Activated CD4-positive, CD25-positive, alpha-beta regulatory T cell (primary cell): ENCODE results near the gene UBTD2.

Experiments
- DNase-seq, 4 experiments: peaks; one replicate each; lab custom pipeline; 2025; lab: John Stamatoyannopoulos, UW

The UBTD2 gene

GRCh38 chr5:172171118-172171517 lies 112.4 kb downstream of the UBTD2 start:
- DNase-seq = no peak

GRCh38 chr5:172170251-172170701 lies 113.3 kb downstream of the UBTD2 start:
- no peak for DNase-seq

GRCh38 chr5:172169216-172169615 lies 114.3 kb downstream of the UBTD2 start:
- DNase-seq = no peak

- no peak for DNase-seq
These were observed 115.3 kb downstream of the UBTD2 start for GRCh38 chr5:172168311-172168710.

- no peak for DNase-seq
These were observed 115.7 kb downstream of the UBTD2 start for GRCh38 chr5:172167895-172168294.

- DNase-seq = no peak
These were observed 117.3 kb downstream of the UBTD2 start for GRCh38 chr5:172166030-172166826.

GRCh38 chr5:172165465-172165864 lies 118.1 kb downstream of the UBTD2 start:
- no peak for DNase-seq

- DNase-seq = no peak
These were observed 118.8 kb downstream of the UBTD2 start for GRCh38 chr5:172164769-172165212.

- DNase-seq = no peak
These were observed 120.2 kb downstream of the UBTD2 start for GRCh38 chr5:172163346-172163745.

- DNase-seq = no peak
These were observed 120.6 kb downstream of the UBTD2 start for GRCh38 chr5:172162987-172163343.

- DNase-seq = no peak
These were observed 121.1 kb downstream of the UBTD2 start for GRCh38 chr5:172162323-172162986.

GRCh38 chr5:172160506-172160905 lies 123.1 kb downstream of the UBTD2 start:
- no peak for DNase-seq
